ENCODE results near the gene RPL19.
"Not testable (repeated sequence)": the region's sequence is repeated elsewhere in the genome, so short reads cannot be mapped to it uniquely, and the experiment has no call there.

RPL19 gene

DNA sequence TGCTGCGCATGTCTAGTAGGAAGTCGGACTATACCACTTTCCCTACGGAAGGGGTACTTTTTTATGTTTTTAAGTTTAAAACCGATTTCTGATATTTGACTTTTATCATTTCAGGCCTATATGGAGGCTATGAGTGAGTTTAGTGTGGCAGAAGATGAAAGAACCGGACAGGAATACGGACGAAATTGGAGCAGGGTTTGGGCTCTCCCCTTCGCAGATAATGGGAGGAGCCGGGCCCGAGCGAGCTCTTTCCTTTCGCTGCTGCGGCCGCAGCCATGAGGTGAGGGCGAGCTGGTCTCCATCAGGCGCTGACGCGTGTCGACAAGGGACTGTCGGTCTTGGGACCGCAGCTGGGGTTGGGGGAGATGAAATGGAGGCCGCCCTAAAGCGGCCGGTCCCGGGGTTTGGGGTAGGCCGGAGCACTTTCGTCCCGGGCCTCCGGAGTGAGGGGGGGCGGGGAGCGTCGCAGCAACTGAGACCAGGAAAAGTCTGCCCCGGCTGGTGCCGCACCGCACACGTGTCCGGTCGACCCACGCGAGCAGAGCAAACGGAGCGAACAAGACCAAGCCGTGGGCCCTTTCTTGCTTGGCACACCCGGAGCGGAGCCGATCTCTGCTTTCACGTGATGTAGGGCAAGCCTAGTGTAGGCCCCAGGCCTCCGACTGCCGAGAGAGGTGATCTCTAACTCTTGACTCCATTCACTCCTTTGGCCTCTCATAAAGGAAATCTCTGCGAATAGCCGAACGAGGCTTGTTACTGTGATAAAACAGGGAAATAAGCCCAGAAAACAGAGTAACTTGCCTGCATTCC is at the start of gene RPL19:
Gene RPL19 (plus strand): TSS at position 214 of the 810 bp plus-strand sequence. CDS start 62 bp downstream, at position 276.
- DNase-seq, result no peak

DNA sequence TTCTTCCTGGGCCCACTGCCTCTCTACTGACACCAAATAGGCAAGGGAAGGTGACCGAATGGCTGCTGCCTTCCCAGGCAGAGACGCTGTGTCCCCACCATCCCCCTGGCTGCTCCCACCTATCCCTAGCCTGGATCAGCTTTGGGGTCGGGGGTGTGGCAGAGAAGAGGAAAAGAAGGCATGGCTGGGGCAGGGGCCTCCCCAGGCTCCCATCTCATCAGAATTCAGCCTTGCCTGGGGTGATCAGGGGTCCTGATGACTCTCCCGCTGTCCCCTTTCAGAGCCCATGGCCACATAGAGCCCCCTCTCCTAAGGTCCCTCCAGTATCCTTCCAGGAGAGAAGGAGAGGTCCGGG is 49.3 kb upstream of the RPL19 start:
- no peak for DNase-seq

DNA sequence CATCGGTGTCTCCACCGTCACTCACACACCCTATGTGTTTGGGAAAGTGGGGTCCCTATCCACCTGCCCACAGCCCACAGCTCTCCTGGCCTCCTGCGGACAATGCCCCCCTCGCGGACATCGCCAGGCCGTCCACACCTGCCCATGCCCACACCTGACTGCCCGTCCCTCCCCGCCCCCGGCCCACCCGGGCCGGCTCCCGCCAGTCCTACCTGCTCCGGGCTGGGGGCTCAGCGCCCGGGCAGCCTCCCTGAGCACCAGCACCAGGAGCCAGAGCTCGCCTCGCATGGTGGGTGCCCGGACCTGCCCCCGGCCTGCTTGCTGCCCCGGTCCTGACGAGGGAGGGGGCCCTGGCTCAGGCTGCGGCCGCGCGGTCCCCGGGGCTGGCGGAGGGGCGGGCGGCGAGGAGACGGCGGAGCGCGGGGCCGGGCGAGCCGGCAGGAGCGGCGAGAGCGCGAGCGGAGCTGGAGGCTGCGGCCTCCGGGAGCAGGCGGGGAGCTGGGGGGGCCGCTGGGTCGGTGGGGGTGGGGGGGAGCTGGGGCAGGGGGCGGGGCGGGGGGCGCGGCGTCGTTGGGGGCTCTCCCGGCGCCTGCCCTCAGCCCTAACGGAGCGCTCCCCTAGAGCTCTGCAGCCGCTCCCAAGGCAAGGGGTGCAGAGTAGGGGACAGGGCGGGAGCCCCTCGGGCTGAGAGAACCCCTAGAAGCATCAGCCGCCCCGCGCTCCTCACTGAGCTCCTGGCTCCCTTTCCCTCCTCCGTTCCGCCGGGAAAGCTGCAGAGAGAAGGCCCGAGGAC is 48.7 kb upstream of the RPL19 start, which contains the start of gene PLXDC1:
Gene PLXDC1 (minus strand): TSS at position 488 of the 793 bp plus-strand sequence. CDS start 200 bp downstream, at position 288.
- peak; percentile 13 for DNase-seq

DNA sequence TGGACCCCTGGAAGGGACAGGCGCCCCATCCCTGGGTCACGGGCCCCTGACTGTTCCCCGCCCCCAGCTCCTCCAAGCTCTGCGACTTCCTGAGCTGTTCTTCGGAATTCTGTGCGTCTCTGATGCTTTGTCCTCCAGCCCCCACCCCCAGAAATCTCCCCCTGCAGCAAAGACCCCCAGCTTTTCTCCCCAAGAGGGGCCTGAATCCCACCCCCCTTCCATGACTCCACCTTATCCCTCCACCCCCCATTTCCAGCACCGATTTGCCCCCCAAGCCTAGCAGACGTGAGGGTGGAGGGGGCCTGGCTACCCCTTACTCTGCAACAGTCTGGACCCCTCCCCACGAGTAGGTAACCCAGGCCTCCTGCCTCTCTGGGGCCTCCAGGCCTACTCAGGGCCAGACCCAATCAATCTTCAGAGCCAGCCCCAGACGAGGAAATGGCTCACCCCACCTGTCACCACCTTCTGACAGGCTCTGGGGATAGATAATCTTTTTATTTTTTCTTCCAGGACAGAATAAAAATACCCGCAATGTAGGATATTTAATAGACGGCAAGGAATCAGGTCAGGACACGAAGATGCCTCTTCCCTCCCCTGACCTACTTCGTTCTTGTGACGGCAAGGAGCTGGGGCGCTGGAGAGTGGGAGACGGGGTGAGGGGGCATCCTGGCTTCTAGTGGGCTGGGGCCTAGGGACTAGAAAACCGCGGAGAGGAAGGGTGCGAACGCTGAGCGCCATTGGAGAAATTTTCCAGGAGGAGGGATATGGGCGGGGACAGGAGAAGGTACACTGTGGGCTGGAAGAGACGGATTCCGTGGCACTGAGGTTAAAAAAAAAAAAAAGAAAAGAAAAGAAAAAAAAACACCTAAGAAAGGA is 47.9 kb upstream of the RPL19 start:
- peak; percentile 42 for DNase-seq

DNA sequence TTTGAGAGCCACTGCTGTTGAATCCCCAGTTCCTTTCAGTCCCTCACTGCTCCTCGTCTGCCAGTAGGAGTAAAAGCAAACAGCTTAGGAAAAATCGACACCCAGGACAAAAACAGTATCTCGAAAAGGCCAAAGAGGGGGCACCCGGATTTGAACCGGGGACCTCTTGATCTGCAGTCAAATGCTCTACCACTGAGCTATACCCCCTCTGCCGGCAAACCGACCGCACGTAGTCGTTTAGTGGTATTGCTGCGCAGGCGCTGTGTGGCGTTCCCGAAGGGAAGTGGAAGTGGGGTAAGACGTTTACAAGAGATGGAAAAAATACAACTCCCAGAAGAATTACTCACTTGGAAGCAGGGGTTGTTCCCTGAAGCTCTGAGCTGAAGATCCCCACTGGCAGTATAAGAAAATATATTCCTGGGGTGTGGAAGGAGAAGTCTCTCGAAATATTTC is 46.5 kb upstream of the RPL19 start:
- DNase-seq, result peak; percentile 93

DNA sequence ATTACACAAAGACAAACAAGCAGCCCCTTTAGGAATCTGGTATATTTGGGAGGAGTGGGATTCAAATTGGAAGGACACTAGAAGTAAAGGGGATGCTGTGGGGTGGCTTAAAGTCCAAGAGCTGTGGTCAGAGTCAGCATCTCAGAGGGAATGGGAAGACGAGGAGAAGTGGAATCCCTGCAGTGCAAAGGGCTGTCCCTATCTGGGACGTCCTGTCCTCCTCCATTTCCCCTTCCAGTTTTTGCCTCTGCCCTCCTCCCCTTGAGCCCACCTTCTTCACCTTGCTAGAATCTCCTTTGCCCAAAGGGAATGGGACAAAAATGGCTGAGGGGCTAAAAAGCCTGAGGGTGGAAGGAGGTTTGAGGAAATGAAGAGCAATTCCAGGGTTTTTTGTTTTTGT is 44.4 kb upstream of the RPL19 start:
- DNase-seq, result no peak

DNA sequence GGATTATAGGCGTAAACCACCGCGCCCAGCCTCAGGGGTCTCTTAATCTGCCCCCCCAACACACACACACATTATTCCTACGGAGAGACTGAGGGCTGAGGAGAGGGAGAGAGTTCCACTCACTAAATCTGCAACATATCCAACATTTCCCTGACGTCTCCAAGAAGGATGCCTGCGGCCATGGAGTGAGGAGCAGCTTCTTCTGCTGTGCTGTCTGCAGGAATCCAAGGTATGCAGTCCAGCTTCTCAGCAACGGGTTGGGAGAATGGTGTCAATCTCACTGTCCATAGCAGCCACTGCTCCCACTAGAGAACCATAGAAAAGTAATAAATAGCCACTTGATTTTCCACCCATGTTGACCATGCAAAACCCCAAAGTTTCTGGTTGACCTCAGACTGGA is 43.6 kb upstream of the RPL19 start:
- DNase-seq, result no peak

DNA sequence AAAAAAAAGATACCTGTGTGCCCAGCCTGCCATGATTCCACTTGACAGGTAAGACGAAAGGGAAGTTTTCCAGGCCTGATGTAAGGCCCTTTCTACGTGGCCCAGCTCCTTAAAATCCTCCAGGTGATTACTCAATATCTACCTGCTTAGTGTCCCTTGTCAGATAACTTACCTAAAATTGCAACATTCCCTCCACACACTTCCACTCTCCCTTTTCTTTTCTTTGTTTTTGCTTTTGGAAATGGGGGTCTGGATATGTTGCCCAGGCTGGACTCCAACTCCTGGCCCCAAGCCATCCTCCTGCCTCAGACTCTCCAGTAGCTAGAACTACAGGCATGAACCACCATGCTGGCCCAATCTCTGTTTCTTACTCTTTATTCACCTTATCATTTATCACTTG is 41.5 kb upstream of the RPL19 start:
- DNase-seq, result no peak

DNA sequence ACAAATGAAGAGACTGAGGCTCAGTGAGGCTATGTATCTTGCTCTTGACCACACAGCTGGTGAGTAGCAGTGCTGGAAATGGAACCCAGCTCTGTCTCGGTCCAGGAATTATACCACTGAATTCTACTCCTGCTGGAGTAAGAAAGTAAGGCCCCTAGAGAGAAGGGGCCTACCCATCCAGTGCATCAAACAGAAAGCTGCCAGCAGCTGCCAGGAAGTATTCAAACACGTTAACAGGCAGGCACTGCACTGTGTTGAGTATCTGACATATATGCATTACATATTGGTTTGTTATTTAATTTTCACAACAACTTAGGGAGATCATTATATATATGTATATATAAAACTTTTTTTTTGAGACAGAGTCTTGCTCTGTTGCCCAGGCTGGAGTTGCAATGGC is 38.1 kb upstream of the RPL19 start:
- DNase-seq, result no peak

DNA sequence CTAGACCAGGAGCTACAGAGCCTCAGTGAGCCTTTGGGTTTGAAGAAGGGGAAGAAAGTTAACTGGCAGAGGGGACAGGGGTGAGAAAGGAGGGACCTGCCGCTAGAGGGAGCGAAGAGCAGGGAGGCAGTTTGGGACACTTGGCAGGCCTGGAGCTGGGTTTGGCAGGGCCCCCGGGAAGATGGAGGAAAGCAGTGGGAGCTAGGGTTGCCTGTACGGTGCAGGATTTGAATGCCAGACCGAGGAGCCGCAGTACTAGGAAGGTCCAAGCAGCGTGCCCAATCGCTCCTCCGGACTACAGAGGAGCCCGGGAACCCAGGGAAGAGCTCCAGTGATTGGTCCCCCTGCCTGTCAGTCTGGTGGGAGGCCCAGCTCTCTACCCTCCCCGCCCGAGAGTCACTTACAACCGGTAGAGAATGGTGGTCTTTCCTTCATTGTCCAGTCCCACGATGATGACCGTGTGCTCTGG is 35.4 kb upstream of the RPL19 start:
- peak; percentile 80 for DNase-seq

DNA sequence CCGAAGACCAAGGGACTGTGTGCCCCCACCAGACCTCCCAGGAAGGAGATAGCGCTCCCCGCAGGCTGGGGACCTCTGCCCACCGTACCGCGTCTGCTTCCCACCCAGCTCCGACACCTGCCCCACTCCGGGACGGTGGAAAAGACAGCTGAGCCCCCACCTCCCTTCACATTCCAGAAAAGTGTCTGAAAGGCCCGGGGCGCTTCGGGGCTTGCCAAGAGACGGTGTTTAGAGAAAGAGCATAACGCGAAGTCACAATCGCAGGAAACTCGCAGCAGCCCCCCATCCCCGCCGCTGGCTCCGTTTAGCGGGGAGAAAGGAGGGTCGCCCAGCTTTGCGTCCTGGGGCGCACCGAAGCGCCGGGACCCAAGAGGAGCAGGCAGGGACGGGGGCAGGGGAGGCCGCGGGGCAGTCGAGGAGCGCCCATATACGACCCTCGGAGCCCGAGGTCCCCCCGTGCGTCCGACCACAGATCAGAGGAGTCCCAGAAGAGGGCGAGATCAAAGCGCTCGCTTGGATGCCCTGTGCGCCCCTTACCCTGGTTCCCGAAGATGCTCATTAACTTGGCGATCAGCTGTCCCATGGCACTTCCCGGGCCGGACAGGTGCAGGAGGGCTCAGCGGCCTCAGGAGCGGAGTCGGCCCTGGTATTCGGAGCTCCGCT is 34.8 kb upstream of the RPL19 start:
- no peak for DNase-seq

DNA sequence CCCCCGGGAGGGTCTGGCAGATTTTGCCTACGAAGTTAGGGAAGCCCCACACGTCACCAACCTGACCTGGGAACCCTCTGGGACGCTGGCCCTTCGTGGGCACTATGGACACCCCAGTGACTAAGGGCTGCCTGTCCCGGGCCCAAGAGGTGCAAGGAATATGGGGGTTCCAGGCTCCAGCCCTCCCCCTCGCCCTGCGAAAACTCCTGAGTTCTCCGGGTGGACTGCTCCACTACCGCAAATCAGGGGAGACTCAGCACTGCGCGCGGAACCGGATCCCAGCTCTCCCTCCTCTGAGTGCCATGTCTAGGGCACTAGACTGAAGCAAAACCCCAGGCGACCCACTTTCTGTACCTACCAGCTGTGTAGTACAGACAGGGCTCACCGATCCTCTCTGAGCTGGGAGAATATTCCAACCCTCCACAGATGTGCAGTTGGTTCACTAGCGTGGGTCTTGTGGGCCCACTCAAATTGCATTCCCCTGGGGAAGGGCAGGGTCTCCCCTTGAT is 34.2 kb upstream of the RPL19 start, which contains the start of gene ARL5C:
Gene ARL5C (minus strand): TSS at position 321 of the 509 bp plus-strand sequence. CDS start 401 bp downstream, outside the sequence.
- DNase-seq, result no peak

DNA sequence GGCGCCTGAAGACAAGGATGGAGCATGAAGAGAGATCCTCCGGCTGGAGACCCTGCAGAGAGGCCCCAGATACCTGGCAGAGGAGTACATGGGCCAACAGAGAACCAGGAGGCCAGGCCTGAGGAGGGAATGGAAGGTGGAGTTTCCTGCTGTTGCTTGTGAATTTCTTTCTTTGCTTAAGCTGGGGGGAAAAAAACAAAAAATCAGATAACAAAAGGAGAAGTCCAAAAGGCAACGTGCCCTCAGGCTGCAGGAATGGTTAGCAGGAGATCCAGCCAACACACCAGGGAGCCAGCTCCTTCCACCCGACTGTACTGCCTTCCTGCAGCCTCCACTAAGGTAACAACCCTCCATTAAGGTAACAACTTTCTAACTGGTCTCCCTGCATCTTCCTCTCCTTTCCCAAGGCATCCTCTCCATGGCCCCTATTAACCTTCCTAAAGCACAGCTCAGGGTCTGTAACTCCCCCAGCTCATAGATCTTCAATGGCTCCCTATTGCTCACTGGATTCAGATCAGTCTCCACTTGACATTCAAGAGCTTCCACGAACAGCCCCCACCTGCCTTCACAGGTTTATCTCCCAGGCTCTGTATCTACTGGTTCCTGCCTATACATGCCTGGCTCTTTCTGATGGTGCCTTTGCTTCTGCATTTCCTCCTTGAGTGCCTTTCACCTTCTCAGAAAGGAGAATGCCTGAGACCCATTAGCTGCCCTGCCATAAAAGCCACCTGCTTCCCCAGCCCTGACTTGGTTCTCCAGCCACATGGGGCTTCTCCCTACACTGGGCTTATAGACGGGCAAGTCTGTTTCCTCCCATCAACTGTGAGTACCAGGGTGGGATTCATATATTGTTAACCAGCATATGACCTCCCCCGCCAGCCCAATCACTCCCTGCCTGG is 33.4 kb upstream of the RPL19 start:
- DNase-seq, result no peak

DNA sequence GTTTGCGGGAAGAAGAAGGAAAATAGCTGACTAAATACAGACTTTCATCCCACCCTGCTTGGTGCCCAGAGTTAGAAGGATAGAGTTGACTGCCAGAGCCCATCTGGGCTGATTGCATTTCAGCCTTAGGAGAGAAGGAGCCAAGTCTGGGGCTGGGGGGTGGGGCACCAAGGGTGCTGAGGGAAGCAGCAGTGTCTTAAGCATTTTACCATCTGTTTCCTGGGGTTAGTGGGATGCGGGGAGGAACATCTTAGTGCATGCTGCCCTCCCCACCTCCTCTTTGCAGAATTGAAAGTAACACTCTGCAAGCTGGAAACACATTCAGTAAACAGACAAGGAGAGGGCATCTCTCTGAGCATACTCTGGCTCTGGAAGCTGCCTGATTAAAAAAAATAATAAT is 32.6 kb upstream of the RPL19 start:
- peak; percentile 30 for DNase-seq

DNA sequence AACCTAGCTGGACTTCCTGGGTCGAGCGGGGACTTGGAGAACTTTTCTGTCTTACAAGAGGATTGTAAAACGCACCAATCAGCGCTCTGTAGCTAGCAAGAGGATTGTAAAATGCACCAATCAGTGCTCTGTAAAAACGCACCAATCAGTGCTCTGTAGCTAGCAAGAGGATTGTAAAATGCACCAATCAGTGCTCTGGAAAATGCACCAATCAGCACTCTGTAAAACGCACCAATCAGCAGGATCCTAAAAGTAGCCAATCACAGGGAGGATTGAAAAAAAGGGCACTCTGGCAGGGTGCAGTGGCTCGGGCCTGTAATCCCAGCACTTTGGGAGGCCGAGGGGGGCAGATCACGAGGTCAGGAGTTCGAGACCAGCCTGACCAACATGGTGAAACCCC is 31.6 kb upstream of the RPL19 start:
- DNase-seq, result not testable (repeated sequence)

DNA sequence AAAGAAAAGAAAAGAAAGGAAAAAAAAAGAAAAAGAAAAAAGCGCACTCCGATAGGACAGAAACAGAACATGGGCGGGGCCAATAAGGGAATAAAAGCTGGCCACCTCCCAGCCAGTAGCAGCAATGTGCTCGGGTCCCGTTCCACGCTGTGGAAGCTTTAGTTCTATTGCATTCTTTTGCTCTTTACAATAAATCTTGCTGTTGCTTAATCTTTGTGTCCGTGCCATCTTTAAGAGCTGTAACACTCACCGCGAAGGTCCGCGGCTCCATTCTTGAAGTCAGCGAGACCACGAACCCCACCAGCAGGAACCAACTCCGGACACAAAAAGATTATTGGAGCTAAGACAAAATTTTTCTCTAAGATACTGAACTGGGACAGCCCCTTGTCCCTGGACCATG is 31.0 kb upstream of the RPL19 start:
- DNase-seq, result no peak

DNA sequence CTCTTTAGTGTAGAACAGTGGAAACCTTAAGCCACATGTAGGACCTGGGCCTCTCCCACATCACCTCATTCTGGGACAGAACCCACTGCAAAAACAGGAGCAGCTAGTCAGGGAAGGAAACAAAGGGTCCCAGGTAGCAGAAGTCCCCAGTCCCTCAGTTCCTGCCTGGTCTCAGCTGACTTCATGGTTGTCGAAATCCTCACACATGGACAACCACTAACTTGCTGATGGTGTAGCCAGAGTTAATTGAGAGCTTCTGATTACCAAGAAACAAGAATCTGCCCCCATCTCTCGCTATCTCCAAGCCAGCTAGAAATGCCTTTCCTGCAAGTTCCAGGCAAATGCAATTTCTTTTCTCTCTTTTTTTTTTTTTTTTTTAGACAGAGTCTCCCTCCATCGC is 30.6 kb upstream of the RPL19 start:
- no peak for DNase-seq

DNA sequence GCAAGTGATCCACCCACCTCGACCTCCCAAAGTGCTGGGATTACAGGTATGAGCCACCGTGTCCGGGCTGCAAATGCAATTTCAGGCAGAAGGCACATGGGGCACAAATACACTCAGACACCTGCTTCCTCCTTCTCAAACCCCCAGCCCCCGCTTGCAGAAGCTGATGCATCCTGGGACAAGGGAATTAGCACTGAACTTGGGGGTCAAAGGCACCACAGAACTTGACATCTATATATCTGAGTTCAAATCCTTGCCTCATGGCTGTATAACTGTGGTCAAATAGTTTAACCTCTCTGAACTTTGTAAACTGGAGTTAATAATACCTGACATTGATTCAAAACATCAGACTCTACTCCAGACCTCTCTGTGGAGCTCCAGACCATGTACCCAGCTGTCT is 30.0 kb upstream of the RPL19 start:
- no peak for DNase-seq

DNA sequence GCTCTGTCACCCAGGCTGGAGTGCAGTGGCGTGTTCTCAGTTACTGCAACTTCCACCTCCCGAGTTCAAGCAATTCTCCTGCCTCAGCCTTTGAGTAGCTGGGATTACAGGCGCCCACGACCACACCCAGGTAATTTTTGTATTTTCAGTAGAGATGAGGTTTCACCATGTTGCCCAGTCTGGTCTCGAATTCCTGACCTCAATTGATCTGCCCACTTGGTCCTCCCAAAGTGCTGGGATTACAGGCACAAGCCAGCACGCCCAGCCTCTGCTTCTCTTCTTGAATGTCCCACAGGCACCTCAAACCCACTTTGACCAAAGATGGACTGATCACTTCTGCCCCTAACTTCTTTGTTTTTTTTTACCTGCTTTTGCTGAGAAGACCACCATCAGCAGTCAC is 29.5 kb upstream of the RPL19 start:
- no peak for DNase-seq

DNA sequence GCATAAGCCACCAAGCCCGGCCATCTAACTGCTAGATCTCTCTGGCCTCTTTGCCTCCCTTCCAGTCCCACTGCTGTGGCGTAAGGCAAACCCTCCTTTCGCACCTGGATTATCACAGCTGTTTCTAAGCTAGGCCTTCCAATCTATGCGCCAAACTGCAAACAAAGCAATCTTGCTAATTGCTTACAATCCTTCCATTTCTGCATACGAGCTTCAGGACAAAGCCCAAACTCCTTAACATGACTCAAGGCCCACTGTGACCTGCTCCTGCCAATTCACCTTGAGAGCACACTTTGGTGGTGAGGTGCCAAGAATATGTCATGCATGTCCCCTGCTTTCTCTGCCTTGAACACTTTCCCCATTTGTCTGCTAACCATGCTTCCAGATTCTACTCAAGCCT is 28.1 kb upstream of the RPL19 start:
- no peak for DNase-seq

DNA sequence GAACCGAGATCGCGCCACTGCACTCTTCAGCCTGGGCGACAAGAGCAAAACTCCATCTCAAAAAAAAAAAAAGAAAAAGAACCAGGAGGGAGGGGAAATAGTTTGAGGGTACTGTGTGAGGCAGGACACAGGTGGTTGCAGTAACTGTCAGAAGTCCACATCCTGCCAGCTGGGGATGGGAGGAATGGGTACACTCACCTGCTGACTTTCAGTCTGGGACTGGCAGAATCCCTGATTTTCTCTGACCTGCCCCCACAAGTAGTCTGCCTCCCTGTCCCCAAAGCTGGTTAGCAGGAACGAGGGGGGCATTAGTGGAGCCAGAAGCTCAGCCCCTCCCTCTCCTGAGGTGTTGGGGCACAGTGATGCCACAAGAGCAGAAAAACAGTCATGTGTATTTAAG is 27.0 kb upstream of the RPL19 start:
- DNase-seq, result no peak
